K562 (cell line): ENCODE measurements around the gene TINAGL1. TPM values are rescaled to one million over a fixed set of nuclear protein-coding genes. Genes with fewer than 3 reads are reported as not detected.

Experiments
- ATAC-seq: fragments of 200-7000 bp; cut with Tn5 transposase; 3 replicates; pipeline ENCODE4 v1.9.1; 2020; ENCODE audit warnings: moderate library complexity
- BruUV-seq: library from RNA; stranded (reverse); fragments of 400-500 nt; replicated peaks from 2 replicates; lab custom pipeline; 2021; lab: Mats Ljungman, UMichigan
- CTCF ChIA-PET: fragments of 300-600 bp; formaldehyde crosslinking; extraction: SDS; loops from one replicate; lab custom pipeline; 2021; ENCODE audit warnings: low intra/inter-chr PET ratio; lab: Yijun Ruan, JAX
- POLR2A ChIA-PET: fragments of 300-600, 350-650 bp; sonication (Branson Sonifier 250); formaldehyde crosslinking; extraction: SDS; loops from one replicate; lab custom pipeline; 2021; ENCODE audit warnings: antibody characterized with exemption, inconsistent platforms; lab: Yijun Ruan, JAX
- DNase-seq, 4 experiments: peaks; one replicate each; pipeline versions ENCODE4 v3.0.0 to v3.0.0-alpha.2; 2011 to 2018; ENCODE audit warnings: low spot score in 3 of 4, mixed read lengths in 3 of 4; ENCODE audit errors: extremely low read depth in 1 of 4
- FAIRE-seq: peaks from 2 replicates; lab custom pipeline; 2011; peaks lifted over from hg19 to GRCh38; lab: Jason Lieb, UNC
- H2AFZ ChIP-seq: 2 replicates; pipeline ENCODE4 v1.6.0; 2011; ENCODE audit warnings: low read depth, low read length, control low read depth, inconsistent platforms
- H3K27ac ChIP-seq: fragments of 200-600 bp; 3 replicates; pipeline ENCODE4 v1.8.0; 2011; ENCODE audit warnings: low read depth, mild to moderate bottlenecking, control low read depth, inconsistent platforms, low read length, moderate library complexity, mixed read lengths; ENCODE audit errors: extremely low read depth
- H3K27me3 ChIP-seq, 2 experiments: fragments of 300-600 bp in 1 of 2; 2 replicates in 1 of 2; 3 replicates in 1 of 2; pipeline versions ENCODE4 v1.6.0 to v1.8.0; 2011; ENCODE audit warnings: inconsistent platforms in 2 of 2, low read length in 2 of 2, mild to moderate bottlenecking in 1 of 2, mixed read lengths in 1 of 2, moderate library complexity in 1 of 2; ENCODE audit not compliant: control insufficient read depth in 2 of 2, insufficient read depth in 2 of 2
- H3K36me3 ChIP-seq: fragments of 300-600 bp; 3 replicates; pipeline ENCODE4 v1.8.0; 2011; ENCODE audit warnings: mild to moderate bottlenecking, low read length, inconsistent platforms; ENCODE audit not compliant: control insufficient read depth, insufficient read depth
- H3K4me1 ChIP-seq, 2 experiments: fragments of 200-600 bp in 1 of 2; replicated peaks in 1 of 2; 2 replicates in 1 of 2; 3 replicates in 1 of 2; pipeline versions ENCODE4 v1.5.1 to v1.8.0; 2011; ENCODE audit warnings: inconsistent platforms in 2 of 2, low read length in 2 of 2, mild to moderate bottlenecking in 1 of 2, mixed read lengths in 1 of 2, moderate library complexity in 1 of 2; ENCODE audit not compliant: control insufficient read depth in 2 of 2, insufficient read depth in 2 of 2
- H3K4me2 ChIP-seq: 2 replicates; pipeline ENCODE4 v1.6.1; 2011; ENCODE audit warnings: low read length, control low read depth, inconsistent platforms, mixed read lengths; ENCODE audit not compliant: insufficient read depth
- H3K4me3 ChIP-seq: fragments of 200-600 bp; sonication (generic), shearing (Covaris generic); 2 replicates; pipeline ENCODE4 v1.5.1; 2016; ENCODE audit warnings: control low read depth, inconsistent platforms
- H3K79me2 ChIP-seq: fragments of 200-600 bp; 3 replicates; pipeline ENCODE4 v1.8.0; 2011; ENCODE audit warnings: low read length, inconsistent platforms; ENCODE audit not compliant: control insufficient read depth, insufficient read depth
- H3K9ac ChIP-seq, 2 experiments: 2 replicates each; pipeline versions ENCODE4 v1.6.0 to v1.6.1; 2011; ENCODE audit warnings: low read depth in 2 of 2, low read length in 2 of 2, control low read depth in 1 of 2, inconsistent platforms in 1 of 2, mild to moderate bottlenecking in 1 of 2, mixed read lengths in 1 of 2; ENCODE audit not compliant: insufficient read depth in 1 of 2
- H3K9me1 ChIP-seq: one replicate; pipeline ENCODE4 v1.6.0; 2011; ENCODE audit warnings: inconsistent platforms, mild to moderate bottlenecking, low read length, moderate library complexity; ENCODE audit not compliant: control insufficient read depth, insufficient read depth
- H3K9me3 ChIP-seq: replicated peaks from 2 replicates; pipeline ENCODE4 v1.5.1; 2011; ENCODE audit warnings: low read depth, low read length, inconsistent platforms; ENCODE audit not compliant: control insufficient read depth, insufficient read depth
- H4K20me1 ChIP-seq: replicated peaks from 2 replicates; pipeline ENCODE4 v1.6.1; 2011; ENCODE audit warnings: low read length, inconsistent platforms, mixed read lengths; ENCODE audit not compliant: control insufficient read depth, insufficient read depth
- BRD4 ChIP-seq: fragments of 200-600 bp; sonication (generic); IDR thresholded peaks from 2 replicates; pipeline ENCODE4 v1.6.1; 2017; ENCODE audit warnings: inconsistent platforms
- KLF6 ChIP-seq: fragments of 250-450 bp; sonication (Bioruptor Pico); IDR thresholded peaks from 2 replicates; pipeline ENCODE4 v1.4.0; 2020; ENCODE audit warnings: mild to moderate bottlenecking, moderate library complexity, borderline replicate concordance
- MCM2 ChIP-seq: fragments of 450-650 bp; IDR thresholded peaks from 2 replicates; pipeline ENCODE4 v1.6.1; 2017; ENCODE audit warnings: low read depth, mild to moderate bottlenecking
- NFE2L1 ChIP-seq: fragments of 450-650 bp; IDR thresholded peaks from 2 replicates; pipeline ENCODE4 v1.6.1; 2016; ENCODE audit warnings: missing genetic modification characterization, low read depth, mild to moderate bottlenecking, missing compliant biosample characterization, moderate library complexity, borderline replicate concordance
- NR4A1 ChIP-seq, 2 experiments: fragments of 250-450 bp in 1 of 2; fragments of 450-650 bp in 1 of 2; sonication (Bioruptor Pico) in 1 of 2; IDR thresholded peaks; 2 replicates each; pipeline versions ENCODE4 v1.4.0 to v1.6.1; 2016 to 2020; ENCODE audit warnings: mild to moderate bottlenecking in 2 of 2, missing compliant biosample characterization in 1 of 2, missing genetic modification characterization in 1 of 2, moderate library complexity in 1 of 2
- RBBP5 ChIP-seq: fragments of 200-600 bp; sonication (generic); IDR thresholded peaks from 2 replicates; pipeline ENCODE4 v1.6.1; 2012; ENCODE audit warnings: borderline replicate concordance, mild to moderate bottlenecking, low read length, control low read depth, inconsistent platforms; ENCODE audit not compliant: insufficient read depth, poor library complexity, severe bottlenecking
- ZNF445 ChIP-seq: fragments of 250-450 bp; sonication (Bioruptor Pico); IDR thresholded peaks from 2 replicates; pipeline ENCODE4 v1.4.0; 2020; ENCODE audit warnings: low read depth, mild to moderate bottlenecking, moderate library complexity
- ZNF518B ChIP-seq: fragments of 250-450 bp; sonication (Bioruptor Pico); IDR thresholded peaks from 2 replicates; pipeline ENCODE4 v1.5.0; 2021; ENCODE audit warnings: mild to moderate bottlenecking, moderate library complexity
- WGBS: fragments of 100-300 bp; shearing (Covaris generic); methylation state at CpG from one replicate; pipeline ENCODE4 v1.1.6; 2016; ENCODE audit warnings: low coverage, mixed read lengths; ENCODE audit not compliant: insufficient coverage; ENCODE audit errors: missing lambda C conversion rate; 5-methylcytosine and 5-hydroxymethylcytosine counted together
- in situ Hi-C: fragments of 300-500 bp; cut with MboI; formaldehyde crosslinking; loops from 4 replicates; pipeline ENCODE4 v1.15.0; 2018; ENCODE audit warnings: inconsistent platforms, mixed read lengths
- intact Hi-C: fragments of 100-400 bp; cut with micrococcal nuclease; formaldehyde crosslinking; loops from 2 replicates; pipeline ENCODE4 v1.14.2; 2022
- polyA plus RNA-seq, 8 experiments: library from polyadenylated mRNA; depleted of rRNA in 4 of 8; stranded (reverse) in 5 of 8; unstranded in 3 of 8; fragments of >200 nt; fragmentation: Nextera tagmentation in 2 of 8; fragmentation: Illumina TruSeq in 1 of 8; extraction: Ambion mirVana in 2 of 8; extraction: Trizol in 1 of 8; gene quantifications; 2 replicates each; pipeline versions ENCODE4 v1.2.1 to v1.2.3, GENCODE V29; 2011 to 2014; ENCODE audit warnings: inconsistent platforms in 1 of 8, missing spikeins in 1 of 8
- total RNA-seq, 7 experiments: library from RNA; depleted of rRNA in 6 of 7; stranded (reverse); fragments of >200 nt in 6 of 7; fragmentation: Illumina TruSeq in 2 of 7; extraction: Trizol in 2 of 7; gene quantifications; 2 replicates each; pipeline versions ENCODE4 v1.2.1 to v1.2.3, GENCODE V29; 2011 to 2021; ENCODE audit warnings: low replicate concordance in 1 of 7
- TF ChIP-seq, protein P1 (sequence below): fragments of 250-450 bp; sonication (Bioruptor Pico); IDR thresholded peaks from 2 replicates; pipeline ENCODE4 v1.6.1; 2021; ENCODE audit warnings: mild to moderate bottlenecking
- TF ChIP-seq, protein P2 (sequence below): fragments of 250-450 bp; sonication (Bioruptor Pico); IDR thresholded peaks from 2 replicates; pipeline ENCODE4 v1.4.0; 2020; ENCODE audit warnings: borderline replicate concordance
- TF ChIP-seq, protein P3 (sequence below), 2 experiments: fragments of 450-650 bp; IDR thresholded peaks; 2 replicates each; pipeline ENCODE4 v1.6.1; 2018; ENCODE audit warnings: mild to moderate bottlenecking in 2 of 2, low read depth in 1 of 2; ENCODE audit not compliant: partially characterized antibody in 2 of 2

The TINAGL1 gene
- total and polyA plus RNA-seq, 9 of the 15 experiments (the other 6 are each of a cell fraction or from before 2014, with no cell fraction given): 0.04 to 1.2 (median 0.07) TPM; not detected in 4

GRCh38 chr1:31614414-31615005, 38.2 kb downstream of the TINAGL1 start:
- H3K9me3 ChIP-seq: no peaks in the 10 kb centered on the region
- POLR2A ChIA-PET: interaction anchor here (0.7 kb wide), 1 partner anchor 231 kb away, joined by 4 read pairs; no protein-coding TSS in a partner anchor
- H2AFZ ChIP-seq: no peak overlapping the region
- no peaks in the 10 kb centered on the region for H3K9me1 ChIP-seq
- H3K27ac ChIP-seq: no peak overlapping the region
- peaks cover 0 to 16% of the 10 kb centered on the region in 2 experiments; a peak in 2 of 5 replicates for H3K4me1 ChIP-seq
- H3K4me2 ChIP-seq: no peak overlapping the region
- intact Hi-C loops (no loop called here), in situ Hi-C loops (no loop called here)
- whole genome bisulfite sequencing: 2% methylated on average over 8 of the region's 8 CpGs
- BruUV-seq: no TSS peak
- H3K36me3 ChIP-seq: no peaks in the 10 kb centered on the region
- H3K27me3 ChIP-seq: peaks cover 30 to 73% of the 10 kb centered on the region in 2 experiments
- ATAC-seq: no peak
- CTCF ChIA-PET: no interaction called here
- no peak for FAIRE-seq
- H3K9ac ChIP-seq: no peak overlapping the region
- no peak overlapping the region for H3K4me3 ChIP-seq
- H3K79me2 ChIP-seq: no peaks in the 10 kb centered on the region
- H4K20me1 ChIP-seq: peaks cover 20% of the 10 kb centered on the region
- DNase-seq: no peak
- no peak for TF ChIP-seq RBBP5
- TF ChIP-seq MCM2: no peak
- TF ChIP-seq, protein P1, sequence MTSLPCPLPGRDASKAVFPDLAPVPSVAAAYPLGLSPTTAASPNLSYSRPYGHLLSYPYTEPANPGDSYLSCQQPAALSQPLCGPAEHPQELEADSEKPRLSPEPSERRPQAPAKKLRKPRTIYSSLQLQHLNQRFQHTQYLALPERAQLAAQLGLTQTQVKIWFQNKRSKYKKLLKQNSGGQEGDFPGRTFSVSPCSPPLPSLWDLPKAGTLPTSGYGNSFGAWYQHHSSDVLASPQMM (CRISPR knock-in tag): no peak
- TF ChIP-seq ZNF445 (CRISPR knock-in tag): no peak
- no peak for TF ChIP-seq NR4A1 (CRISPR knock-in tag; IDR thresholded peaks at IDR 0.05)
- no peak for TF ChIP-seq NR4A1 (tag; IDR thresholded peaks at IDR 0.05)
- no peak for TF ChIP-seq ZNF518B
- no peak for TF ChIP-seq NFE2L1 (tag)
- TF ChIP-seq KLF6: no peak
- TF ChIP-seq, protein P2, sequence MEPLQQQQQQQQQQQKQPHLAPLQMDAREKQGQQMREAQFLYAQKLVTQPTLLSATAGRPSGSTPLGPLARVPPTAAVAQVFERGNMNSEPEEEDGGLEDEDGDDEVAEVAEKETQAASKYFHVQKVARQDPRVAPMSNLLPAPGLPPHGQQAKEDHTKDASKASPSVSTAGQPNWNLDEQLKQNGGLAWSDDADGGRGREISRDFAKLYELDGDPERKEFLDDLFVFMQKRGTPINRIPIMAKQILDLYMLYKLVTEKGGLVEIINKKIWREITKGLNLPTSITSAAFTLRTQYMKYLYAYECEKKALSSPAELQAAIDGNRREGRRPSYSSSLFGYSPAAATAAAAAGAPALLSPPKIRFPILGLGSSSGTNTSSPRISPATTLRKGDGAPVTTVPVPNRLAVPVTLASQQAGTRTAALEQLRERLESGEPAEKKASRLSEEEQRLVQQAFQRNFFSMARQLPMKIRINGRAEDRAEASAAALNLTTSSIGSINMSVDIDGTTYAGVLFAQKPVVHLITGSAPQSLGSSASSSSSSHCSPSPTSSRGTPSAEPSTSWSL (CRISPR knock-in tag): no peak
- TF ChIP-seq, protein P3, sequence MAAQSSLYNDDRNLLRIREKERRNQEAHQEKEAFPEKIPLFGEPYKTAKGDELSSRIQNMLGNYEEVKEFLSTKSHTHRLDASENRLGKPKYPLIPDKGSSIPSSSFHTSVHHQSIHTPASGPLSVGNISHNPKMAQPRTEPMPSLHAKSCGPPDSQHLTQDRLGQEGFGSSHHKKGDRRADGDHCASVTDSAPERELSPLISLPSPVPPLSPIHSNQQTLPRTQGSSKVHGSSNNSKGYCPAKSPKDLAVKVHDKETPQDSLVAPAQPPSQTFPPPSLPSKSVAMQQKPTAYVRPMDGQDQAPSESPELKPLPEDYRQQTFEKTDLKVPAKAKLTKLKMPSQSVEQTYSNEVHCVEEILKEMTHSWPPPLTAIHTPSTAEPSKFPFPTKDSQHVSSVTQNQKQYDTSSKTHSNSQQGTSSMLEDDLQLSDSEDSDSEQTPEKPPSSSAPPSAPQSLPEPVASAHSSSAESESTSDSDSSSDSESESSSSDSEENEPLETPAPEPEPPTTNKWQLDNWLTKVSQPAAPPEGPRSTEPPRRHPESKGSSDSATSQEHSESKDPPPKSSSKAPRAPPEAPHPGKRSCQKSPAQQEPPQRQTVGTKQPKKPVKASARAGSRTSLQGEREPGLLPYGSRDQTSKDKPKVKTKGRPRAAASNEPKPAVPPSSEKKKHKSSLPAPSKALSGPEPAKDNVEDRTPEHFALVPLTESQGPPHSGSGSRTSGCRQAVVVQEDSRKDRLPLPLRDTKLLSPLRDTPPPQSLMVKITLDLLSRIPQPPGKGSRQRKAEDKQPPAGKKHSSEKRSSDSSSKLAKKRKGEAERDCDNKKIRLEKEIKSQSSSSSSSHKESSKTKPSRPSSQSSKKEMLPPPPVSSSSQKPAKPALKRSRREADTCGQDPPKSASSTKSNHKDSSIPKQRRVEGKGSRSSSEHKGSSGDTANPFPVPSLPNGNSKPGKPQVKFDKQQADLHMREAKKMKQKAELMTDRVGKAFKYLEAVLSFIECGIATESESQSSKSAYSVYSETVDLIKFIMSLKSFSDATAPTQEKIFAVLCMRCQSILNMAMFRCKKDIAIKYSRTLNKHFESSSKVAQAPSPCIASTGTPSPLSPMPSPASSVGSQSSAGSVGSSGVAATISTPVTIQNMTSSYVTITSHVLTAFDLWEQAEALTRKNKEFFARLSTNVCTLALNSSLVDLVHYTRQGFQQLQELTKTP (IDR thresholded peaks at IDR 0.05; ENCODE audit: low read depth in 1 of 2, partially characterized antibody in 2 of 2): no peak
- no peak for TF ChIP-seq BRD4
